ENCODE results near the gene RXRA.

RXRA gene

DNA sequence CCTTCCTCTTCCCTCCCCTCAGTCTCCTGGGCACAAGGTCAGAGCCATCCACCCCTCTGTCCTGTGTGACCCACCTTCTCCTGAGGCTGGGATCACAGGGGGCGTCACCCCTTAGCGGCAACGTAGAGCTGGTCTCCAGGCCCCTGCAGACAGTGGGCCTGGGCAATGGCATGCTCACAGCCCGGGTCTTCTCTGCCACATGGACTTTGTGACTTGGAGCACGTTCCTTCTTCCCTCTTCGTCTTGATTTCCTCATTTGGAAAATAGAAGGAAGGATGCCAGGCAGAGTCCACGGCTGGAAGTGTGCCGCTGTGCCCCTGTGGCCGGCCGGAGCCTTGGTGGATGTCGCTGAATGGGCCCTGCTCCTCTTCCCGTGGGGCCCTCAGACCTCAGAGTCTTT is 10.0 kb downstream of the RXRA start:
- no peak for DNase-seq (ENCODE audit: low spot score)

DNA sequence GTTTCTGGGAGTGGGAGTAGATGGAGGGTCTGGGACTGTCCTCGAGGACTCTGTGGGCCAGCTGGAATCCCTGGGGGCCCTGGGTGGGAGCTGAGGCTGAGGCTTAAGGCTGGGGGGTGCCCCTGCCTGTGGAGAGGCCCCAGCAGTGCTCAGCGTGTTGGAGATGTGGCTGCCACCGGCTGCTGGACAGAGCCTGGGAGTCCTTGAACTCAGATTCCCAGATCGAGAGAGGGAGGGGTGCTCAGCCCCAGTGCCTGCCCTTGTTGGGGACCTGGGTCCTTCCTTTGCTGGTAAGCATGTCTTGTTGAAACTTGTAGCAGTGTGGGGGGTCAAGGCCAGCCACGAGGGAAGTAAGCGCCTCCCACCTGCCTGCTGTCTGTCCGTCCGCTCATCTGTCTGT is 10.7 kb downstream of the RXRA start:
- DNase-seq (ENCODE audit: low spot score) = no peak

DNA sequence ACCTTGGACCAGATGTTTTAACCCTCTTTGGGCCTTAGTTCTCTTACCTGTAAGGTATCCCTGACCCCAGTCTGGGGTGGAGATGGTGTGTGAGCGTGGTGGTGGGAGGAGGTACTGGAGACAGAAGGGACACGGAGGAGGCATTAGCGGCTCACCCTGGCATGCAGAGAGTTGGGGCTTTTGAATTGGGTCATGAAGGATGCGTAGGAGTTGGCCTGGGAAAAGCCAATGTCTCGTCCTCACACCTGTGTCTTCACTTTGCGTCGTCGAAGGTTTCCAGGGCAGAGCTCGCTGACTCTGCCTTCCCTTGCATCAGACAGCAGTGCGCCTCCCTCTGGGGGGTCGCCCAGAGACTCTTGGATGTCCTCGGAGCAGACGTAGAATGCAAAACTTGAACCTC is 11.2 kb downstream of the RXRA start:
- no peak for DNase-seq (ENCODE audit: low spot score)

DNA sequence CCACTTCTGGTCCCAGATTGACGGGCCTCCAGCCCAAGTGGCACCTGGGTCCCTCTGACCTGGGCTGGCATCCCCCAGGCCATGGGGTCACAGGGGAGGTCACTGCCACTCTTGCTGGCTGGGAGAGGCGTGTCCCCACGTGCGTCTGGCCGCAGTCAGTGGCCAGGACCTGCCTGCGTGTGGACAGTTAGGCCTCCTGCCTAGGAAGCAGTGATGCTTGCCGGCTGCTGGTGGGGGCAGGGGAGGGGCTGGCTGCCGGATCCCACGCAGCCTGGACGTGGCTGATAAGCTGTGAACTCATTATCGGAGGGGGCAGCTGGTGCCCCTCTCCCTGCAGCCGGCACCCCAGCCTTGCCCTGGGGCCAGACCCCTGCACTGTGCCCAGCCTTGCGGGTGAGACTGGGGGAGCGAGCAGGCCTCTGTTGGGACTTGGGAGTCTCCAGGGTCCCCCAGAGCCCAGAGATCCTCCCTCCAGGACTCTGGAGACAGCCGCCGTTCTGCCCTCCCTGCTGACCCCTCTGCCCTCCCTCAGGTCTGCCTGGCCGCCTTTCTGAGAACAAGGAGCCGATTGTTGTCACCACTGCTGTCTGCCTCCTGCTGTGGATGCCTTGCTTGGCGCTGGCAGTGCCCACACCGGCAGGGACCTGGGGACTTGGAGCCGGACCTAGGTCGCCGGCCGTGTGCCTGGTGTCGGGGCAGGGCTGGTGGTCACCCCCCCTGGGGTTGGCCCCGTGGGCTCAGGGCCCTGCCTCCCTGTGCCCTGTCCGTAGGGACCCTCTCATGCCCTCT is 12.3 kb downstream of the RXRA start:
- no peak for DNase-seq (ENCODE audit: low spot score)

DNA sequence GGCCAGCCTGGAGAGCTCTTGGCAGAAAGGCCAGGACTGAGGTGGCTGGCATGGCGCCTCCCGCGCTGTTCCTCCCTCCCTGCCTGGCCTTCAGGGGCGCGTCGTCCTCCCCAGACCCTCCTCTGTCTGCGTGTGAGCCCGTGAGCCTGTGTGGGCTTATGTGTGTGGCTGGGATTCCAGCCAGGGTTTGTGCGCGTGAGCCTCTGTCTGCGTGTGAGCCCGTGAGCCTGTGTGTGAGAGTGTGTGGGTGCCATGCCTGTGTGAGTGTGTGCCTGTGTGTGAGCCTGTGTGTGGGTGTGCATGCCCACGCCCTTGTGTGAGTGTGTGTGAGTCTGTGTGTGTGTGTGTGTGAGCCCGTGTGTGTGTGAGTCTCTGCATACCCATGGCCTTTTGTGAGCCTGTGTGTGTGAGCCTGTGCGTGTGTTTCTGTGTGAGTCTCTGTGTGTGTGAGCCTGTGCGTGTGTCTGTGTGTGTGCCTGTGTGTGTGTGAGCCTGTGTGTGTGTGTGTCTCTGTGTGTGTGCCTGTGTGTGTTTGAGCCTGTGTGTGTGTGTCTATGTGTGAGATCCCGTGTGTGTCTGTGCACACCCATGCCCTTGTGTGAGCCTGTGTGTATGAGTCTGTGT is 13.0 kb downstream of the RXRA start:
- no peak for DNase-seq (ENCODE audit: low spot score)

DNA sequence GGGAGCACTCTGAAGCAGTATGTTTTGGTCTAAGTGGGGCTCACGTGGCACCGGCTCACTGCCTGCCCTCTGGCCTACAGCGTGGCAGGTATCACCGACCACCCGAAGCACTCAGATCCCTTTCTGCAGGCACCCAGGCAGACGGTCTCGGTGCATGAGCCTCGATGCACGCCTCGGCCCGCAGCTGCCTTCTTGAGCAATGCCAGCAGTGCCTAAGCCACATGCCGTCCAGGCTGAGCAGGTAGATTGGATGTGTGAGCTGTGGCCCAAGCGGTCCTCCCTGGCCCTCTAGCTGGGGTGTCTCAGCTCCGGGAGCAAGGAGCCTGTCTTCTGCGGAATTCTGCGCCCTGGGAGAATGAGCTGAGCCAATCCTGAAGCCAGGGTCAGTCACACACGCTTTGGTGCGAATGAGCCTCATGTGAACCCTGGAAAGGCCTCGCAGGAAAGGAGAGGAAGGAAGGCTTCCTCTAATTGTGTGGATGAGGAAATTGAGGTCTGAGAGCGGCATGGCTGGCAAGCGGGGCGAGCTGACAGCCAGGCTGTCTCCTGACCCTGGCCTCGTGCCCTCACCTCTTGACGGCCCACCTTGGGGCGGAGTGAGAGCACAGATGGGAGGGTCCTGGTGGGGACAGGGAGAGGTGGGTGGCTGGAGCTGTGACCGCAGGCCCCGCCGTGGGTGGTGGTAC is 14.4 kb downstream of the RXRA start:
- DNase-seq (ENCODE audit: low spot score) = no peak

DNA sequence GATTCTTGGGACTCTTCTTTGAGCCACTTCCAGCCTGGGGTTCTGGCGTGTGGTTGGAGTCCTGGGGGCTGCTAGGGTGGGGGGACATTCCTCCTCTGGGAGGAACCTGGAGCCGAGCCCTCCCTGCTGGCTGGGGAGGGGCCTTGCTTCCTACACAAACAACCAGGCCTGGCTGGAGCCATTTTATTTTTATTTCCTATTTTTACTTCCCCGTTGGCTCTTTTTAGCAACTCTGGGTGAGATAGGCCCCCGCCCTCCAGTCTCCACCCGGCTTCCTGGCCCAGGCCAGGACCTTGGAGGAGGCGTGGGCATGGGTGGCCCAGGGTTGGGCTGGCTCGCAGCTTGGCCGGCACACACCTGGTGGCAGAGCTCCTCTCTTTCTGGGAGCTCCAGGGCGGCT is 15.1 kb downstream of the RXRA start:
- no peak for DNase-seq (ENCODE audit: low spot score)

DNA sequence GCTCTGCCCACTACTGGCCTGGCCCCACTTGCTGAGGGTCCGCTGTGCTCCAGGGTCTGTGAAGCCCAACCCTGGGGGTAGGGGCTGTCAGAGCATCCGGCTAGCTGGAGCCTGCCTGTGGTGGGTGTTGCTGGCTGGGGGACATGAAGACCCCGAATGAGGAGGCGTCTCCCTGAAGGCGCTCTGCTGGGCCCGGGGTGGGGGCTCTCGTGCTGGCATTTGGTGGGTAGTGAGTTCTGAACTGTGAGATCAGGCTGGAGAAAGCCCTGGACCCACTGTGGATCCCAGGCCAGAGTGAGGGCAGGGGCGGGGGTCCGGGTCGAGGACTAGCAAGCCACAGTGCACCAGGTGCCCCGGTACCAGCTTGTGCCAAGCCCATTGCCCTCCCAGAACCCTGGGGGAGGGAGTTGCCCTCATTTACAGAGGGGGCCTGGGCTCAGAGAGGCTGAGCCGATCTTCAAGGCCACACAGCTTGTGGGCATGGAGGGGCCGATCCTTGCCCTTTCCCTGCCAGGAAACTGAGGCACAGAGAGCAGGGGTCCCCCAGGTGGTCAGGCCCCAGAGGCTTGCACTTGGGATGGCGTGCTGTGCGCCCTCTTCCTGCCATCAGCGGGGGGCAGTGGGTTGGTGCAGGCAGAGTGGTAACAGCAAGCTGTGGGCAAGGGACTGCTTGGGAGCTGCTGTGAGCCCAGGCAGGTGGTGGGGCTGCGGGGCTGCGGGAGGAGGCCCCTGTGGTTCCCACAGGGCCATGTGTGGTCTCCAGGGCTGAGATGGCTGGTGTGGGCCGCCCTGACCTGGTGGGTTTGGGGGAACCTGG is 15.9 kb downstream of the RXRA start:
- no peak for DNase-seq (ENCODE audit: low spot score)

DNA sequence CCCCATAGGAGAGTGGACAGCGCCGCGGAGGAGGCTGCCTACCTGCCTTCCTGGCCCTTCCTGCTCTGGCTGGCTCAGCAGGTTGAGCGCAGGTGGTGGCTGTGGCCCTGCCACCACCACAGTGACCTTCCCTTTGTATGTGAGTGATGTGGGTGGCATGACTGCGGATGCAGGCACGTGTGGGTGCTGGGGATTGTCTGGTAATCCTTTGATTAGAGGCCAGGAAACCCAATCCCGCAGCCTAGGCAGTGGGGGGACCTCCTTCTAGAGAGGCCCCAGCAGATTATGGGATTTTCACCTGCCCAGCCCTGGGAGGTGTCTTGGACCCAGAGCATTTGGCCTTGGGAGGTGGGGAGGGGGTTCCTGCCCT is 16.5 kb downstream of the RXRA start:
- DNase-seq (ENCODE audit: low spot score) = no peak

DNA sequence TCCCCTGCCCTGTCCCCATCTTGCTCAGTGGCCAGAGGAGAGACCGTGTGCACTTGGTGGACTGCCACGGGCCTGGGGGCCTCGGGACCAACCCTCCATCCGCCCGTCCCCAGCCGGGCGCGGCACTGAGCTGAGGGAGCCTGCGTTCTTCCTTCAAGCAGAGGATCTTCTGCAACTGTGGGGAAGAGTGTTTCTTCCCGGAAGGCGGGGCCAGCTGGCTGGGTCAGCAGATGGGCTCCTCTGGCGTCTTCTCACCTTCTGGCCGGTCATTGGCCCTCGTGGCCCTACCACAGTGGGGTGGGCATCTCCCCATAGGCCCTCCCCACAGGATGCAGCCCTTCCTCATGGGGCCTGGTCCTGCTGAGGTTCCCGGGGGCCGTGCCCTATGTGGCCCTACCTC is 17.4 kb downstream of the RXRA start:
- DNase-seq (ENCODE audit: low spot score) = no peak

DNA sequence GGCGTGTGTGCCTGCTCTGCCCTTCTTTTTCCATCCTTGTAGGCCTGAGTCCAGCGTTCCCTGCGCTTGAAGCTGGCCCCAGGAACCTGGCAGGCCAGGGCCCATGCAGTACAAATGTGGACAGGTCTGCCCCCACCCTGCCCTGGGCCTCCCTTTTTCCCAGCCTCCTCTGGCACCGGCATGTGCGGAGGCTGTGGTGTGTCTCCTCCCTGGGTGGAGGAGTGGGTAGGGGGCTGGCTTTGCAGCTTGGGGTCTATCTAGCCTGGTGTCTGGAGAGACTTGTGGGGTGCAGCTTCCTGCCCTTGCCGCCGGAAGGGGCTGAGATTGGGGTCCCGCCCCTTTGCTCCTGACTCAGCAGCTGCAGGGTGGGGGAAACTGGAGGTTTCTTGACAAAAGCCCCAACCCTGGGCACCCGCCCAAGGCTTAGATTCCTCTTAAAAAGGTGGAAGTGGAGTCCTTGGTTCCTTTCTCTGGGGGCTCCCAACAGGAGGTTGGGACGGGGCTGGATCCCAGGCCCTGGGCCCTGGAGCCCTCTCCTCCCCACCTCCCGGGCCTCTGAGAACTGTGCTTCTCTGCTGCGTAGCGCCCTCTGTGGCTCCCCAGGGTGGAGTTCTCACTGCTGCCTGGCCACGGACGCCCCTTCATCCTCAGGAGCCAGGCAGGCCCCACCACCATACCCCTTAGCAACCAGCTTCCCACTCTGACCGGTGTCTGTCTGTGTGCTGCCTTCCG is 18.0 kb downstream of the RXRA start:
- no peak for DNase-seq (ENCODE audit: low spot score)

DNA sequence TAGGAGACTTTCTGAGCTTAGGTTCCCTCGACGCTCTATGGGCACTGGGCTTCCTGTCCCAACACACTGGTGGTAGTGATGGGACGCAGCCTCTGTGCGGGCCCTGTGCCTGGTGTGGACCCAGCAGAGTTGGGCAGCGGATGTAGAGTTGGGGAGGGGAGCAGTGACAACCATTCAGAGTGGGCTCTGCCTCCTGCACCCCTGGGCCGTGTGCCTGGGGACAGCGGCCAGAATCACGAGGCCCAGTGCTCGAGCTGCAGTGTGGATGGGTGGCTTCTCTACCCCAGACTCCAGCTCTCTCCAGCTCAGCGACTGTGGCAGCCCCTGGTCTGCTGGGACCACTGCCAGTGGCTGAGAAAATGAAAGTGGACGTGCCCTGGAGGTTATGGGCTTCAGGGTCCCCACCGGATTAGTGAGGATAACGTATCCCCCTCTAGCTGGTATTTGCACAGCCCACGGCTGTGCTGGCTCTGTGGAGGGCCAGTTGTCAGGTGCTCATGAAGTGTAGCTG is 18.6 kb downstream of the RXRA start:
- no peak for DNase-seq (ENCODE audit: low spot score)

DNA sequence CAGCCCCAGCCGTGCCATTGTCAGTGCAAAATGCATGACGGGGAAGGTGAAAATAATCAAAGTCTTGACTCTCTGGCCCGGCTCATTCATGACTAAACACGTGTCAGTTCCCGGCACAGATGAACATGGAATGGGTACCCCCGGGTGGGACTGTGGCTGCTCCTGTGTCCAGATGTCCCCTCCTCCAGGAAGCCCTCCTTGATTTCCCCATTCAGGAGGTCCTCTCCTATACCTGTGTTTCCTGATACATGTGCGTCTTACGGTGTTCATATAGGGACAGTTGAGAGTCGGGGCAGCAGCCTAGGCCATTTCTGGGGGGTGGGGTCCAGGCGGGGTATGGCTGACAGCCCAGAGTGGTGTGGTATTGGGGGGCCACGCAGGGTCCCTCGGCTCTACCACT is 19.5 kb downstream of the RXRA start:
- no peak for DNase-seq (ENCODE audit: low spot score)

DNA sequence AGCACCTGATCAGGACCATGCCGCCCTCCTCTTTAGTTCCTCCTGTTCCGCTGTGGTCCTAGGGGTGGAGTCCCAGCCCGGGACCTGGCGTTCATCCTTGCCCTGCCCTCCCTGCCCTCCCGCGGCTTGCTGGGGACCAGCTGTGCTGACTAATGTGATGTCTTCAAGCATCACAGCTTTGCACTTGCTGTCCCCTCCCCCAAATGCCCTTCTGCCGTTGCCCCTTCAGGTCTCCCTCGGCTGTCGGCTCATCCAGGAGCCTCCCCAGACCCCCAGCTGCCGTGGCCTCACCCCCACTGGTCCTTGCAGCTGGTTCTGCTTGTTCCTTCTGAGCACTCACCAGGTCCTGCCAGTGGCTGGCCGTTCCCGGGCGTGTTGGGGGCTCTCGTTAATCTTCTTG is 19.9 kb downstream of the RXRA start:
- DNase-seq (ENCODE audit: low spot score) = no peak

DNA sequence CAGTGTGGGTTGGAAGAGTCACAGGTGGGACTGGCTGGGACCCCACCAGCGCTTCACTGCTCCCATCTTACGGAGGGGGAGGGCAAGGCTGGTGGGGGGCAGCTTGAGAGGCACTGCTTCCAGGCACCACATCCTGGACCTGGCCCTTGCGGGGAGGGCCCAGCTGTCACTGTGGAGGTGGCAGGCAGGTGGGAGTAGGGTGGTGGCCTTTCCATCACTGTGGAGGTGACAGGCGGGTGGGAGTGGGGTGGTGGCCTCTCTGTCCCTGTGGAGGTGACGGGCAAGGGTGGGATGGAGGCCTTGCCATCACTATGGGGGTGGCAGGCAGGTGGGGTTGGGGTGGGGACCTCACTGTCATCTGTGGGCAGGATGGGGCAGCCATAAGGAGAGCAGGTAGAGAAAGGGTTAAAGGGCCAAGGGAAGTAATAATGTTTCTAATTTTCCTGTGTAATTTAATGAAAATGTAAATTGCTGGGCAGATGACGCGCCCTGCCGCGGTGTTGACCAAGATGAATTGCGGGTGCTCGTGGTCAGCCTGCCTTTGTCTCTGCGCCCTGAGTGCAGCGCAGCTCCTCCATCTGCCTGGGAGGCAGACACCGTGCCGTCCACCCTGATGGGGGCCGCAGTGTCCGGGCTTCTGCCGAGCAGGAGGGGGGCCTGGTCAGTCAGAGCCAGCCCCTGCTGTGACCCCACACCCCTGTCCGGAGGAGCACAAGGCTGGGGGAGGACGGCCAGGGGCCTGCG is 20.8 kb downstream of the RXRA start:
- no peak for DNase-seq (ENCODE audit: low spot score)

DNA sequence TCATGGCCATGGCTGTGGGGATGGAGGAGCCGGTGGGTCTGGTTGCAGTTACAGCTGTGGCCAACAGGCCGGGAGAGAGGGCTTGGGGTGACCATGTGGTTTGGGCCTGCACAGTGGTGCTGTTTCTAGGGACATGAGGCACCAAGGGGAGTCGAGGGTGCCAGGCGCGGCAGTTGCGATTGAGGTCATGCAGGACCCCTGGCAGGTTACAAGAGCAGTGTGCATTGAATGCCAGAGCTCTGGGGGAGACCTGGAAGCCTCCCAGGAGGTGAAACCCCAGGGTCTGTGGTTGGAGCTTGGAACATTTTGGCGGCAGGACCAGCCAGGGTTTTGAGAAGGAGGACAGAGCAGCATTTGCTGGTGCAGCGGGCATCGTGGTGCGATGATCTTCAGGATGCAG is 21.7 kb downstream of the RXRA start:
- no peak for DNase-seq (ENCODE audit: low spot score)

DNA sequence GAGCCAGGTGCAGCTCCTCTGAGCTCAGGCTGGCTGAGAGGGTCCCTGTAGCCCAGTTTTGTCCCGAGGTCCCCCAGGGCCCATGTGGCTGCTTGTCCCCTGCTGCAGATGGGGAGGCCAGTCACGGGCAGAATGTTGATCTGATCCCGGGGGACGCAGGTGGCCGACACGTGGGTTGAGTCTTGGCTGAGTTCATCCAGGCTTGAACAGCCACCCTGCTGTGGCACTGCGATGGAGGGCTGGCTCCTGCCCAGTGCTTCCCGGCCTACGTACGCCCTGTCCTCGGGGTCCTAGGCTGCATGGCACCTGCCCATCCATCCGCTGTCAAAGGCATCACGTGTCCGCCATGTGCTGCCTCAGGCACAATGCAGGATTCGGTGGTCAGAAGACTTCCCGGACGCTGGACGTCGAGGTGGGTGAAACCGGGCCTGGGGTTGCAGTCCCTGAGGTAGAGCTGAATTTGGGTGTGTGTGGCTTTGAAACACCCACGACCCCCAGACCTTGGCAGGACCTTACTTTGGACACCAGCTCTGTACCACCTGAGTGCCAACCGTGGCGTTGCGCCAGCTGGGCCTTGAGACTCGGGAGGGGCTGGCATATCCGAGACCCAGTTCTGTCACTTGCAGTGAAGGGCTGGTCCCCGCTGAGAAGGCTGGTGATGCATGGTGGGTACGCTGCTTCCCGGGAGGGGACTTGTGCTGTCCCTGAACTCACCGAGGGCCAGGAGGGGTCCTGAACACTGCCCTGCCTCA is 22.3 kb downstream of the RXRA start:
- no peak for DNase-seq (ENCODE audit: low spot score)

DNA sequence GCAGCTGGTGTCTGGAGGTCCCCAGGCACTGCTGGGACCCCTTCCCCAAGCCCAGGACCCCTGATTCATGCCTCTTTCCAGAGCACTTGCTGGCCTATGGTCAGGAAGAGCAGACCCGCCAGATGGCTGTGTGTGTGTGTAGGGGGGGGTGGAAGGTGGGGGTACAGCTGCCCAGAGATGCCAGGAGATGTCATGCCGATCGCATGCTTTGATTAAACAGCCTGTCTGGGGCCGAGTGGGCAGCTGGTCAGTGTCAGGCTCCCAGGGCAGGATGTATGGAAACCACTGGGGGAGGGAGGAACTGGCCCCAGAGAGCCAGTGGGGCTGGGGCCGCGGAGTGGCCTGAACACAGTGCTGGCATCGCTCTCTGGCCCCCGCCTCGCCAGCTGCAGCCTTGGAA is 23.7 kb downstream of the RXRA start:
- DNase-seq (ENCODE audit: low spot score) = peak; percentile 46

DNA sequence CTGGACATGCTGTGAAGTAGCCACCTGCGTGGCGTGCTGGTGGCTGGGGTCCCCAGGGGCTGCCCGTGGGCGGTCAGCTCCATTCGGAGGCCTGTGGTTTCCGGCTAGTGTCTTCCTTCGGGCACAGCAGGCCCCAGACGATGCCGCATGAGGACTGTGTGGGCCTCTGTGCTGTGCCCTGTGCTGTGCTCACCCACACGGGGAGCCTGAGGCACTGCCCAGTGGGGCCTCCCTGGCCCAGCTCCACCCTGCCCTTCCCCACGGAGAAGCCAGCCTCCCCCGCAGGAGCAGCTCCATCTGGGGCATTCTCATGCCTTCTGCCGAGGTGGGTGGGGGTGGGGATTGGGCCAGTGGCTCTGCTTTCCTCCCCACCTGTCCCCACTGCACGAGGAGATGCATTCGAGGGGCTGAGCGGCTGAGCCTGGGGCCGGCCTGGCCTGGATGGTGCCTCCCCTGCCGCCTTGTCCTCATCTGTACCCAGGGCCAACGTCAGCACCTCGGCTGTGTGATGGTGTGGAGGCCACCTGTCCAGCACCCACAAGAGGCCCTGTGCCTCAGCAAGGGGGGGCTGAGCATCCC is 24.2 kb downstream of the RXRA start:
- no peak for DNase-seq (ENCODE audit: low spot score)

All from SK-N-DZ (cell line).